ENCODE results near the gene PSORS1C2.

PSORS1C2 gene

GRCh38 chr6:31111712-31112111, 27.2 kb downstream of the PSORS1C2 start:
- no peaks in the 10 kb centered on the region for H3K36me3 ChIP-seq (ENCODE audit: insufficient read depth, low read length)
- H3K4me1 ChIP-seq (ENCODE audit: insufficient read depth, low read length): no peaks in the 10 kb centered on the region
- no peak overlapping the region for H3K4me3 ChIP-seq (ENCODE audit: low read depth in 1 of 2, low read length in 2 of 2)
- H3K4me2 ChIP-seq (ENCODE audit: insufficient read depth, low read length): no peak overlapping the region
- no peaks in the 10 kb centered on the region for H3K79me2 ChIP-seq (ENCODE audit: insufficient read depth, low read length)
- H4K20me1 ChIP-seq (ENCODE audit: insufficient read depth, low read length): no peaks in the 10 kb centered on the region
- no peak overlapping the region for H3K9ac ChIP-seq (ENCODE audit: low read depth, low read length)
- TF ChIP-seq EZH2 (IDR thresholded peaks at IDR 0.05; ENCODE audit: borderline replicate concordance, low read depth, low read length, severe bottlenecking) (no peak), CTCF (IDR thresholded peaks at IDR 0.05; ENCODE audit: borderline replicate concordance, extremely low read depth, low read length, poor library complexity, severe bottlenecking) (no peak)
- no peaks in the 10 kb centered on the region for H3K9me3 ChIP-seq (ENCODE audit: insufficient read depth, low read length, severe bottlenecking)
- ATAC-seq (ENCODE audit: insufficient read depth, low read depth) (no peak), DNase-seq (no peak)
- H3K27ac ChIP-seq (ENCODE audit: low read length): no peak overlapping the region
- H2AFZ ChIP-seq (ENCODE audit: low read depth, low read length): no peak overlapping the region
- peaks cover 47% of the 10 kb centered on the region for H3K27me3 ChIP-seq (ENCODE audit: insufficient read depth, low read length, poor library complexity)

GRCh38 chr6:31110825-31111582, 27.9 kb downstream of the PSORS1C2 start:
- Histone ChIP-seq H3K4me1 (ENCODE audit: insufficient read depth, low read length) (no peaks in the 10 kb centered on the region), H3K9me3 (ENCODE audit: insufficient read depth, low read length, severe bottlenecking) (no peaks in the 10 kb centered on the region), H3K4me2 (ENCODE audit: insufficient read depth, low read length) (no peak overlapping the region), H3K79me2 (ENCODE audit: insufficient read depth, low read length) (no peaks in the 10 kb centered on the region), H3K27ac (ENCODE audit: low read length) (no peak overlapping the region), H3K9ac (ENCODE audit: low read depth, low read length) (no peak overlapping the region), H3K4me3 (ENCODE audit: low read depth in 1 of 2, low read length in 2 of 2) (no peak overlapping the region), H3K36me3 (ENCODE audit: insufficient read depth, low read length) (no peaks in the 10 kb centered on the region), H4K20me1 (ENCODE audit: insufficient read depth, low read length) (no peaks in the 10 kb centered on the region), H3K27me3 (ENCODE audit: insufficient read depth, low read length, poor library complexity) (peaks cover 42% of the 10 kb centered on the region), H2AFZ (ENCODE audit: low read depth, low read length) (no peak overlapping the region)
- ATAC-seq (ENCODE audit: insufficient read depth, low read depth) (no peak), DNase-seq (no peak)
- no peak for TF ChIP-seq CTCF (IDR thresholded peaks at IDR 0.05; ENCODE audit: borderline replicate concordance, extremely low read depth, low read length, poor library complexity, severe bottlenecking)
- no peak for TF ChIP-seq EZH2 (IDR thresholded peaks at IDR 0.05; ENCODE audit: borderline replicate concordance, low read depth, low read length, severe bottlenecking)

DNA sequence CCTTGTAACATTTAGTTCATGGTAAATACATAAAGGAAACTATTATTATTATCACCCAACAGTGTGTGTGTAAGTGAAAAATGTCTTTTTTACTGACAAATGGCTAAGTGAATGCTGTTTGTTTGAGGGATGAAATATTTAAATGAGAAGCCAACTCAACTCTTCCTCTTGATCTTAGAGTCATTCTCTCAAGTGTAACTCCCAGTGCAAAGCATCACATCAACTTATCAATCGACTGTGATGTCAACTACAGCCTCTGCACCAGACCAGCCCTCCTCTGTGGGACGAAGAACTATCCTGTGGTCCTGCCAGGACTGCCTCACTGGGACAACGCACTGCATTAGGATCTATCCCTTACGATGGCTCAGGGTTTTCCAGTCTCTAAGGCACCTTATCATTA, 31.8 kb downstream of the PSORS1C2 start:
- no peaks in the 10 kb centered on the region for H4K20me1 ChIP-seq (ENCODE audit: insufficient read depth, low read length)
- DNase-seq (no peak), ATAC-seq (ENCODE audit: insufficient read depth, low read depth) (no peak)
- H3K79me2 ChIP-seq (ENCODE audit: insufficient read depth, low read length): no peaks in the 10 kb centered on the region
- no peak overlapping the region for H3K4me3 ChIP-seq (ENCODE audit: low read depth in 1 of 2, low read length in 2 of 2)
- no peak overlapping the region for H3K4me2 ChIP-seq (ENCODE audit: insufficient read depth, low read length)
- no peak overlapping the region for H3K9ac ChIP-seq (ENCODE audit: low read depth, low read length)
- no peak overlapping the region for H2AFZ ChIP-seq (ENCODE audit: low read depth, low read length)
- no peaks in the 10 kb centered on the region for H3K36me3 ChIP-seq (ENCODE audit: insufficient read depth, low read length)
- H3K27ac ChIP-seq (ENCODE audit: low read length): no peak overlapping the region
- peaks cover 18% of the 10 kb centered on the region for H3K27me3 ChIP-seq (ENCODE audit: insufficient read depth, low read length, poor library complexity)
- no peaks in the 10 kb centered on the region for H3K9me3 ChIP-seq (ENCODE audit: insufficient read depth, low read length, severe bottlenecking)
- H3K4me1 ChIP-seq (ENCODE audit: insufficient read depth, low read length): no peaks in the 10 kb centered on the region
- TF ChIP-seq EZH2 (IDR thresholded peaks at IDR 0.05; ENCODE audit: borderline replicate concordance, low read depth, low read length, severe bottlenecking) (no peak), CTCF (IDR thresholded peaks at IDR 0.05; ENCODE audit: borderline replicate concordance, extremely low read depth, low read length, poor library complexity, severe bottlenecking) (no peak)
